ENCODE data around the gene LNX1. TPM values are rescaled to one million over a fixed set of nuclear protein-coding genes. Genes with fewer than 3 reads are reported as not detected.

Gene LNX1
- total and polyA plus RNA-seq, 2 donors (not counting 1 experiment from before 2014, with no cell fraction given) = 0.48 to 1.3 TPM

DNA sequence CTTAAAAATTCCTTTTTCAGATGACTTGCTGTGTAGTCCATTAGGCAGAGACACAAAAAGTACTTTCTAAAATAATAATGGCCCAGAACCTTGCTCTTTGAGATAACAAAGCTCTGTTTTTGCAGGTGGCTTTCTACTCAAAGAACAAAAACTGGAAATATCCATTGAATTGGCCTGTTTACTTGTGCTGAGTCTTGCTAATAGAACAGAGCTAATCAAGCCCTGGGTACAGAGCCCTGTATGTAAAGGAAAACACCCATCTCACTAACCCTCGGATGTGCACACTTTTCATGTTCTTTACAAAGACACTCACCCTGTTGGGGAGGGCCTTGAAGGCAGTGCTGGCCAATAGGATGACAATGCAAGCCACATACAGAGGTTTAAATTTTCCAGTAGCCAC is 27.0 kb upstream of the LNX1 start:
- Histone ChIP-seq H3K27ac (ENCODE audit: insufficient read depth, low read length) (no peak overlapping the region), H3K9ac (ENCODE audit: insufficient read depth, low read length) (no peak overlapping the region), H4K20me1 (ENCODE audit: control insufficient read depth, extremely low read depth, insufficient read depth, low read length) (no peaks in the 10 kb centered on the region), H3K27me3 (ENCODE audit: control insufficient read depth, insufficient read depth, low read length) (no peaks in the 10 kb centered on the region), H3K4me3 (replicated peaks in 1 of 4; ENCODE audit: control extremely low read depth in 1 of 4, insufficient read depth in 1 of 4, low read depth in 3 of 4, low read length in 4 of 4) (no peak overlapping the region), H3K4me1 (ENCODE audit: control insufficient read depth, extremely low read depth, insufficient read depth, low read length) (no peaks in the 10 kb centered on the region), H2AFZ (ENCODE audit: low read length) (no peak overlapping the region), H3K9me3 (ENCODE audit: control insufficient read depth, insufficient read depth, low read depth, low read length) (no peaks in the 10 kb centered on the region), H3K36me3 (ENCODE audit: control insufficient read depth, insufficient read depth, low read length) (no peaks in the 10 kb centered on the region), H3K79me2 (ENCODE audit: control insufficient read depth, insufficient read depth, low read length) (no peaks in the 10 kb centered on the region), H3K4me2 (ENCODE audit: extremely low read depth, insufficient read depth, low read length) (no peak overlapping the region)
- DNase-seq (ENCODE audit: low read depth in 2 of 2) = no peak
- no peak for TF ChIP-seq EZH2 (IDR thresholded peaks at IDR 0.05; ENCODE audit: low read length, missing control alignments)
- TF ChIP-seq, protein P1, sequence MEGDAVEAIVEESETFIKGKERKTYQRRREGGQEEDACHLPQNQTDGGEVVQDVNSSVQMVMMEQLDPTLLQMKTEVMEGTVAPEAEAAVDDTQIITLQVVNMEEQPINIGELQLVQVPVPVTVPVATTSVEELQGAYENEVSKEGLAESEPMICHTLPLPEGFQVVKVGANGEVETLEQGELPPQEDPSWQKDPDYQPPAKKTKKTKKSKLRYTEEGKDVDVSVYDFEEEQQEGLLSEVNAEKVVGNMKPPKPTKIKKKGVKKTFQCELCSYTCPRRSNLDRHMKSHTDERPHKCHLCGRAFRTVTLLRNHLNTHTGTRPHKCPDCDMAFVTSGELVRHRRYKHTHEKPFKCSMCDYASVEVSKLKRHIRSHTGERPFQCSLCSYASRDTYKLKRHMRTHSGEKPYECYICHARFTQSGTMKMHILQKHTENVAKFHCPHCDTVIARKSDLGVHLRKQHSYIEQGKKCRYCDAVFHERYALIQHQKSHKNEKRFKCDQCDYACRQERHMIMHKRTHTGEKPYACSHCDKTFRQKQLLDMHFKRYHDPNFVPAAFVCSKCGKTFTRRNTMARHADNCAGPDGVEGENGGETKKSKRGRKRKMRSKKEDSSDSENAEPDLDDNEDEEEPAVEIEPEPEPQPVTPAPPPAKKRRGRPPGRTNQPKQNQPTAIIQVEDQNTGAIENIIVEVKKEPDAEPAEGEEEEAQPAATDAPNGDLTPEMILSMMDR (conservative IDR thresholded peaks at IDR 0.05 in 1 of 2, IDR thresholded peaks at IDR 0.05 in 1 of 2; ENCODE audit: low read depth in 1 of 2, low read length in 2 of 2) = no peak

DNA sequence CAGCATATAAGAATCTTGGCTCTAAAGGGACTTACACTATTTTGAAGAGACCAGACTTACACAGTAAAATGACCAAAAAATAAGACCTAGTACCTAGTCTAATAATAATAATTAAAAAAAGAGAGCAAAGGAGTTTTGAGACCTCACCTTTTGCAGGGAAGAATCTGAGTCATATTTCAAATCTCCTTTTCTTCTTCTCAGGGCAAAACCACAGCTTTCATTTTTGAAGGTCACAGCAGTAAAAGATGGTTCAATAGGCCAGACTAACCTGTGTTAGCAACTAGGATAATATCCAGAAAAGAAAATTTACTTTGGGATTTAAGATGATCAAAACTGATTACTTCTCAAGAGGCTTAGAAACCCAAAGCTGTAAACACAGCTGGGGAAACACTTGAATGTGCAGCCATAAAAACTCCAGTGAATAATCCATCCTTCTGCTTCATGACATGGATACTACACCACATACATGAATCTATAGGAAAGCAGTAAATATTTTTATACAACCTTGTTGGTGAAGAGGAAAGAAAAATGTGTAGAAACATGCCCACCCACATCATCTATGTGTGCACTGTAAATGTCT is 25.9 kb upstream of the LNX1 start:
- DNase-seq (ENCODE audit: low read depth in 2 of 2) = no peak
- Histone ChIP-seq H2AFZ (ENCODE audit: low read length) (no peak overlapping the region), H3K9me3 (ENCODE audit: control insufficient read depth, insufficient read depth, low read depth, low read length) (no peaks in the 10 kb centered on the region)

DNA sequence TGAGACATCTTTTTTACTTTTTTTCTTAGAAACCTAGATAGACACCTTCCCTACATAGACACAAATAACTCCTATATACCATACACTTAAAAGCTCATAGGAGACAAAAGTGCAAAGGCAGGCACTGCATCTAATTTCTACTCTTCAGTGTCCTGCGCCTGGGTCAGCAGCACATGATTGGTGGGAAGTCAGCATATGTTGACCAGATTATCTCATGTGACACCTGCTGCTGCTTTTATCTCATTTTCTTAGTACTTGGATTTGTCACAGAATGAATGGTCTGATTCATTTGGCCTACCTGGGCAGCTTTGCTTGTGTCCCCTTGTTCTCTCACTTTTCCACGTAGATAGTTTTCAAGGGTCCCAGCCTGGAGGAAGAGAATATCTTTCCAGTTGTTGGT is 24.9 kb upstream of the LNX1 start:
- Histone ChIP-seq H3K79me2 (ENCODE audit: control insufficient read depth, insufficient read depth, low read length) (no peaks in the 10 kb centered on the region), H3K4me2 (ENCODE audit: extremely low read depth, insufficient read depth, low read length) (no peak overlapping the region), H3K27ac (ENCODE audit: insufficient read depth, low read length) (no peak overlapping the region), H3K36me3 (ENCODE audit: control insufficient read depth, insufficient read depth, low read length) (no peaks in the 10 kb centered on the region), H3K4me3 (replicated peaks in 1 of 4; ENCODE audit: control extremely low read depth in 1 of 4, insufficient read depth in 1 of 4, low read depth in 3 of 4, low read length in 4 of 4) (no peak overlapping the region), H3K27me3 (ENCODE audit: control insufficient read depth, insufficient read depth, low read length) (no peaks in the 10 kb centered on the region), H3K4me1 (ENCODE audit: control insufficient read depth, extremely low read depth, insufficient read depth, low read length) (no peaks in the 10 kb centered on the region), H3K9me3 (ENCODE audit: control insufficient read depth, insufficient read depth, low read depth, low read length) (no peaks in the 10 kb centered on the region), H3K9ac (ENCODE audit: insufficient read depth, low read length) (no peak overlapping the region), H4K20me1 (ENCODE audit: control insufficient read depth, extremely low read depth, insufficient read depth, low read length) (no peaks in the 10 kb centered on the region), H2AFZ (ENCODE audit: low read length) (no peak overlapping the region)
- no peak for DNase-seq (ENCODE audit: low read depth in 2 of 2)
- TF ChIP-seq EZH2 (IDR thresholded peaks at IDR 0.05; ENCODE audit: low read length, missing control alignments) = no peak
- TF ChIP-seq, protein P1 (conservative IDR thresholded peaks at IDR 0.05 in 1 of 2, IDR thresholded peaks at IDR 0.05 in 1 of 2; ENCODE audit: low read depth in 1 of 2, low read length in 2 of 2) = no peak

More for the DNA sequence above, 25.9 kb upstream of the LNX1 start:
- no peak overlapping the region for H3K9ac ChIP-seq (ENCODE audit: insufficient read depth, low read length)
- H3K79me2 ChIP-seq (ENCODE audit: control insufficient read depth, insufficient read depth, low read length) = no peaks in the 10 kb centered on the region
- no peaks in the 10 kb centered on the region for H3K4me1 ChIP-seq (ENCODE audit: control insufficient read depth, extremely low read depth, insufficient read depth, low read length)
- no peaks in the 10 kb centered on the region for H3K36me3 ChIP-seq (ENCODE audit: control insufficient read depth, insufficient read depth, low read length)
- TF ChIP-seq, protein P1 (conservative IDR thresholded peaks at IDR 0.05 in 1 of 2, IDR thresholded peaks at IDR 0.05 in 1 of 2; ENCODE audit: low read depth in 1 of 2, low read length in 2 of 2) = no peak
- no peak for TF ChIP-seq EZH2 (IDR thresholded peaks at IDR 0.05; ENCODE audit: low read length, missing control alignments)
- no peak overlapping the region for H3K27ac ChIP-seq (ENCODE audit: insufficient read depth, low read length)
- no peaks in the 10 kb centered on the region for H4K20me1 ChIP-seq (ENCODE audit: control insufficient read depth, extremely low read depth, insufficient read depth, low read length)
- no peak overlapping the region for H3K4me3 ChIP-seq (replicated peaks in 1 of 4; ENCODE audit: control extremely low read depth in 1 of 4, insufficient read depth in 1 of 4, low read depth in 3 of 4, low read length in 4 of 4)
- H3K4me2 ChIP-seq (ENCODE audit: extremely low read depth, insufficient read depth, low read length) = no peak overlapping the region
- H3K27me3 ChIP-seq (ENCODE audit: control insufficient read depth, insufficient read depth, low read length) = no peaks in the 10 kb centered on the region

Data from fibroblast of lung (primary cell).